K562 (cell line): ENCODE measurements around the gene SNRPF. TPM values are rescaled to one million over a fixed set of nuclear protein-coding genes. Genes with fewer than 3 reads are reported as not detected.

Experiments used
- ATAC-seq: fragments of 200-7000 bp; cut with Tn5 transposase; 3 replicates; pipeline ENCODE4 v1.9.1; 2020; ENCODE audit warnings: moderate library complexity
- BruUV-seq: library from RNA; stranded (reverse); fragments of 400-500 nt; replicated peaks from 2 replicates; lab custom pipeline; 2021; lab: Mats Ljungman, UMichigan
- CTCF ChIA-PET: fragments of 300-600 bp; formaldehyde crosslinking; extraction: SDS; loops from one replicate; lab custom pipeline; 2021; ENCODE audit warnings: low intra/inter-chr PET ratio; lab: Yijun Ruan, JAX
- POLR2A ChIA-PET: fragments of 300-600, 350-650 bp; sonication (Branson Sonifier 250); formaldehyde crosslinking; extraction: SDS; loops from one replicate; lab custom pipeline; 2021; ENCODE audit warnings: antibody characterized with exemption, inconsistent platforms; lab: Yijun Ruan, JAX
- DNase-seq, 4 experiments: peaks; one replicate each; pipeline versions ENCODE4 v3.0.0 to v3.0.0-alpha.2; 2011 to 2018; ENCODE audit warnings: low spot score in 3 of 4, mixed read lengths in 3 of 4; ENCODE audit errors: extremely low read depth in 1 of 4
- FAIRE-seq: peaks from 2 replicates; lab custom pipeline; 2011; peaks lifted over from hg19 to GRCh38; lab: Jason Lieb, UNC
- H2AFZ ChIP-seq: 2 replicates; pipeline ENCODE4 v1.6.0; 2011; ENCODE audit warnings: low read depth, low read length, control low read depth, inconsistent platforms
- H3K27ac ChIP-seq: fragments of 200-600 bp; 3 replicates; pipeline ENCODE4 v1.8.0; 2011; ENCODE audit warnings: low read depth, mild to moderate bottlenecking, control low read depth, inconsistent platforms, low read length, moderate library complexity, mixed read lengths; ENCODE audit errors: extremely low read depth
- H3K27me3 ChIP-seq, 2 experiments: fragments of 300-600 bp in 1 of 2; 2 replicates in 1 of 2; 3 replicates in 1 of 2; pipeline versions ENCODE4 v1.6.0 to v1.8.0; 2011; ENCODE audit warnings: inconsistent platforms in 2 of 2, low read length in 2 of 2, mild to moderate bottlenecking in 1 of 2, mixed read lengths in 1 of 2, moderate library complexity in 1 of 2; ENCODE audit not compliant: control insufficient read depth in 2 of 2, insufficient read depth in 2 of 2
- H3K36me3 ChIP-seq: fragments of 300-600 bp; 3 replicates; pipeline ENCODE4 v1.8.0; 2011; ENCODE audit warnings: mild to moderate bottlenecking, low read length, inconsistent platforms; ENCODE audit not compliant: control insufficient read depth, insufficient read depth
- H3K4me1 ChIP-seq, 2 experiments: fragments of 200-600 bp in 1 of 2; replicated peaks in 1 of 2; 2 replicates in 1 of 2; 3 replicates in 1 of 2; pipeline versions ENCODE4 v1.5.1 to v1.8.0; 2011; ENCODE audit warnings: inconsistent platforms in 2 of 2, low read length in 2 of 2, mild to moderate bottlenecking in 1 of 2, mixed read lengths in 1 of 2, moderate library complexity in 1 of 2; ENCODE audit not compliant: control insufficient read depth in 2 of 2, insufficient read depth in 2 of 2
- H3K4me2 ChIP-seq: 2 replicates; pipeline ENCODE4 v1.6.1; 2011; ENCODE audit warnings: low read length, control low read depth, inconsistent platforms, mixed read lengths; ENCODE audit not compliant: insufficient read depth
- H3K4me3 ChIP-seq: fragments of 200-600 bp; sonication (generic), shearing (Covaris generic); 2 replicates; pipeline ENCODE4 v1.5.1; 2016; ENCODE audit warnings: control low read depth, inconsistent platforms
- H3K79me2 ChIP-seq: fragments of 200-600 bp; 3 replicates; pipeline ENCODE4 v1.8.0; 2011; ENCODE audit warnings: low read length, inconsistent platforms; ENCODE audit not compliant: control insufficient read depth, insufficient read depth
- H3K9ac ChIP-seq, 2 experiments: 2 replicates each; pipeline versions ENCODE4 v1.6.0 to v1.6.1; 2011; ENCODE audit warnings: low read depth in 2 of 2, low read length in 2 of 2, control low read depth in 1 of 2, inconsistent platforms in 1 of 2, mild to moderate bottlenecking in 1 of 2, mixed read lengths in 1 of 2; ENCODE audit not compliant: insufficient read depth in 1 of 2
- H3K9me1 ChIP-seq: one replicate; pipeline ENCODE4 v1.6.0; 2011; ENCODE audit warnings: inconsistent platforms, mild to moderate bottlenecking, low read length, moderate library complexity; ENCODE audit not compliant: control insufficient read depth, insufficient read depth
- H3K9me3 ChIP-seq: replicated peaks from 2 replicates; pipeline ENCODE4 v1.5.1; 2011; ENCODE audit warnings: low read depth, low read length, inconsistent platforms; ENCODE audit not compliant: control insufficient read depth, insufficient read depth
- H4K20me1 ChIP-seq: replicated peaks from 2 replicates; pipeline ENCODE4 v1.6.1; 2011; ENCODE audit warnings: low read length, inconsistent platforms, mixed read lengths; ENCODE audit not compliant: control insufficient read depth, insufficient read depth
- CREB5 ChIP-seq: fragments of 250-450 bp; sonication (Bioruptor Pico); IDR thresholded peaks from 2 replicates; pipeline ENCODE4 v1.5.0; 2020; ENCODE audit warnings: mild to moderate bottlenecking
- DEAF1 ChIP-seq: fragments of 450-650 bp; formaldehyde crosslinking; IDR thresholded peaks from 2 replicates; pipeline ENCODE4 v1.4.0; 2020; ENCODE audit warnings: mild to moderate bottlenecking, moderate library complexity
- E2F5 ChIP-seq: sonication (generic); formaldehyde crosslinking; IDR thresholded peaks from 2 replicates; pipeline ENCODE4 v1.8.0; 2022; ENCODE audit warnings: mild to moderate bottlenecking, missing genetic modification reagents
- GABPB1 ChIP-seq: sonication (generic); formaldehyde crosslinking; IDR thresholded peaks from 2 replicates; pipeline ENCODE4 v1.8.0; 2022; ENCODE audit warnings: mild to moderate bottlenecking, missing genetic modification reagents
- MED1 ChIP-seq: sonication (generic); formaldehyde crosslinking; IDR thresholded peaks from 2 replicates; pipeline ENCODE4 v1.8.1; 2023; ENCODE audit warnings: missing genetic modification reagents, borderline replicate concordance
- NFE2 ChIP-seq: IDR thresholded peaks from 2 replicates; pipeline ENCODE4 v1.6.1; 2014; ENCODE audit warnings: antibody characterized with exemption, low read depth
- NFRKB ChIP-seq: fragments of 450-650 bp; IDR thresholded peaks from 2 replicates; pipeline ENCODE4 v1.6.1; 2016; ENCODE audit warnings: low read depth
- NFXL1 ChIP-seq: fragments of 450-650 bp; formaldehyde crosslinking; IDR thresholded peaks from 2 replicates; pipeline ENCODE4 v1.4.0; 2021; ENCODE audit warnings: mild to moderate bottlenecking
- RAD51 ChIP-seq: fragments of 450-650 bp; IDR thresholded peaks from 2 replicates; pipeline ENCODE4 v1.7.1; 2016; ENCODE audit warnings: low read depth, mild to moderate bottlenecking, borderline replicate concordance
- RB1 ChIP-seq: fragments of 450-650 bp; IDR thresholded peaks from 2 replicates; pipeline ENCODE4 v1.6.1; 2017; ENCODE audit warnings: low read depth, mild to moderate bottlenecking
- RHOXF2B ChIP-seq: fragments of 250-450 bp; sonication (Bioruptor Pico); conservative IDR thresholded peaks from 2 replicates; pipeline ENCODE4 v1.5.1; 2021
- TAF15 ChIP-seq: fragments of 200-400 bp; formaldehyde crosslinking; IDR thresholded peaks from 2 replicates; pipeline ENCODE4 v1.6.1; 2017; ENCODE audit warnings: mild to moderate bottlenecking, low read depth, low read length, moderate library complexity
- TCF7 ChIP-seq: sonication (generic); IDR thresholded peaks from 2 replicates; pipeline ENCODE4 v1.6.1; 2016; ENCODE audit warnings: antibody characterized with exemption, borderline replicate concordance
- ZNF75A ChIP-seq: fragments of 450-650 bp; formaldehyde crosslinking; IDR thresholded peaks from 2 replicates; pipeline ENCODE4 v1.4.0; 2020; ENCODE audit warnings: mild to moderate bottlenecking
- WGBS: fragments of 100-300 bp; shearing (Covaris generic); methylation state at CpG from one replicate; pipeline ENCODE4 v1.1.6; 2016; ENCODE audit warnings: low coverage, mixed read lengths; ENCODE audit not compliant: insufficient coverage; ENCODE audit errors: missing lambda C conversion rate; 5-methylcytosine and 5-hydroxymethylcytosine counted together
- in situ Hi-C: fragments of 300-500 bp; cut with MboI; formaldehyde crosslinking; loops from 4 replicates; pipeline ENCODE4 v1.15.0; 2018; ENCODE audit warnings: inconsistent platforms, mixed read lengths
- intact Hi-C: fragments of 100-400 bp; cut with micrococcal nuclease; formaldehyde crosslinking; loops from 2 replicates; pipeline ENCODE4 v1.14.2; 2022
- polyA plus RNA-seq, 8 experiments: library from polyadenylated mRNA; depleted of rRNA in 4 of 8; stranded (reverse) in 5 of 8; unstranded in 3 of 8; fragments of >200 nt; fragmentation: Nextera tagmentation in 2 of 8; fragmentation: Illumina TruSeq in 1 of 8; extraction: Ambion mirVana in 2 of 8; extraction: Trizol in 1 of 8; gene quantifications; 2 replicates each; pipeline versions ENCODE4 v1.2.1 to v1.2.3, GENCODE V29; 2011 to 2014; ENCODE audit warnings: inconsistent platforms in 1 of 8, missing spikeins in 1 of 8
- total RNA-seq, 7 experiments: library from RNA; depleted of rRNA in 6 of 7; stranded (reverse); fragments of >200 nt in 6 of 7; fragmentation: Illumina TruSeq in 2 of 7; extraction: Trizol in 2 of 7; gene quantifications; 2 replicates each; pipeline versions ENCODE4 v1.2.1 to v1.2.3, GENCODE V29; 2011 to 2021; ENCODE audit warnings: low replicate concordance in 1 of 7
- TF ChIP-seq, protein P1 (sequence below): sonication (generic); formaldehyde crosslinking; IDR thresholded peaks from 2 replicates; pipeline ENCODE4 v1.8.0; 2022; ENCODE audit warnings: missing genetic modification reagents, mild to moderate bottlenecking, borderline replicate concordance

The SNRPF gene
- total and polyA plus RNA-seq, 9 of the 15 experiments (the other 6 are each of a cell fraction or from before 2014, with no cell fraction given), result 37.9 to 205 (median 93.6) TPM

DNA sequence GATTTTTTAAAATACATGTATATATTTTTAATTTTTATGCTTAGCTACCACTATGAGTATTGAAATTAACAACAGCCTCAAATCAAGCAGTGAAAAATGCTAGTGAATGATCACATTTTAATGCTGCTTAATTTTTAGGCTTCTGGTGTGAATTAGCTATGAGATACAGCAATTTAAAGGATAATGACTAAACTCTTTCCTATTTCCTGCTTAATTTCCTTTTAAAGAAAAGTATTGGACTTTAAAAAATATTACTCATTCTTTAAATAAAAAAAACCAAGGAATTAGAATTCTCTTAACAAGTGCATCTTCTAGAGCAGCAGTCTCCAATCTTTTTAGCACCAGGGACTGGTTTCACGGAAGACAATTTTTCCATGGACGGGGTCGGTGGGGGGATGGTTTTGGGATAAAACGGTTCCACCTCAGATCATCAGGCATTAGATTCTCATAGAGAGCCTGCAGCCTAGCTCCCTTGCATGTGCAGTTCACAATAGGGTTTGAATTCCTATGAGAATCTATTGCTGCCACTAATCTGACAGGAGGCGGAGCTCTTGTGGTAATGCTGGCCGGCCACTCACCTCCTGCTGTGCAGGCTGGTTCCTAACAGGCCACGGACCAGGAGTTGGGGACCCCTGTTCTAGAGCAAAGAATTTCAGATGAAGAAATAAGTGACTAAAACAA is 49.6 kb upstream of the SNRPF start (continued):
- TF ChIP-seq MED1 (CRISPR knock-in tag) (no peak), GABPB1 (no peak), E2F5 (CRISPR knock-in tag) (no peak), CREB5 (no peak)
- TF ChIP-seq, all 486 proteins: peak for 0

GRCh38 chr12:95810411-95810810 is 48.3 kb upstream of the SNRPF start:
- Histone ChIP-seq H3K9me3 (no peaks in the 10 kb centered on the region), H3K4me2 (no peak overlapping the region), H3K27me3 (peaks cover 0 to 8% of the 10 kb centered on the region in 2 experiments; a peak in 2 of 5 replicates), H3K9me1 (no peaks in the 10 kb centered on the region), H3K79me2 (no peaks in the 10 kb centered on the region), H3K27ac (no peak overlapping the region), H3K4me3 (no peak overlapping the region), H3K4me1 (no peaks in the 10 kb centered on the region), H2AFZ (no peak overlapping the region), H3K36me3 (no peaks in the 10 kb centered on the region), H4K20me1 (no peaks in the 10 kb centered on the region), H3K9ac (no peak overlapping the region)
- CTCF ChIA-PET, result no interaction called here
- ATAC-seq (no peak), FAIRE-seq (no peak), DNase-seq (no peak)
- POLR2A ChIA-PET, result no interaction called here
- in situ Hi-C loops, result loop anchor here (10.0 kb wide), 1 partner anchor 186 kb away; no protein-coding TSS in a partner anchor
- no TSS peak for BruUV-seq
- intact Hi-C loops, result no loop called here
- WGBS, result 6% methylated on average over 1 of the region's 2 CpGs
- no peak for TF ChIP-seq DEAF1 (CRISPR knock-in tag)
- no peak for TF ChIP-seq ZNF75A (CRISPR knock-in tag)
- no peak for TF ChIP-seq NFXL1 (CRISPR knock-in tag)
- no peak for TF ChIP-seq RAD51
- TF ChIP-seq RB1, result no peak
- TF ChIP-seq, protein P1, sequence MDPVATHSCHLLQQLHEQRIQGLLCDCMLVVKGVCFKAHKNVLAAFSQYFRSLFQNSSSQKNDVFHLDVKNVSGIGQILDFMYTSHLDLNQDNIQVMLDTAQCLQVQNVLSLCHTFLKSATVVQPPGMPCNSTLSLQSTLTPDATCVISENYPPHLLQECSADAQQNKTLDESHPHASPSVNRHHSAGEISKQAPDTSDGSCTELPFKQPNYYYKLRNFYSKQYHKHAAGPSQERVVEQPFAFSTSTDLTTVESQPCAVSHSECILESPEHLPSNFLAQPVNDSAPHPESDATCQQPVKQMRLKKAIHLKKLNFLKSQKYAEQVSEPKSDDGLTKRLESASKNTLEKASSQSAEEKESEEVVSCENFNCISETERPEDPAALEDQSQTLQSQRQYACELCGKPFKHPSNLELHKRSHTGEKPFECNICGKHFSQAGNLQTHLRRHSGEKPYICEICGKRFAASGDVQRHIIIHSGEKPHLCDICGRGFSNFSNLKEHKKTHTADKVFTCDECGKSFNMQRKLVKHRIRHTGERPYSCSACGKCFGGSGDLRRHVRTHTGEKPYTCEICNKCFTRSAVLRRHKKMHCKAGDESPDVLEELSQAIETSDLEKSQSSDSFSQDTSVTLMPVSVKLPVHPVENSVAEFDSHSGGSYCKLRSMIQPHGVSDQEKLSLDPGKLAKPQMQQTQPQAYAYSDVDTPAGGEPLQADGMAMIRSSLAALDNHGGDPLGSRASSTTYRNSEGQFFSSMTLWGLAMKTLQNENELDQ (CRISPR knock-in tag), result no peak
- no peak for TF ChIP-seq TAF15
- no peak for TF ChIP-seq NFE2
- no peak for TF ChIP-seq TCF7
- no peak for TF ChIP-seq RHOXF2B (CRISPR knock-in tag)
- TF ChIP-seq NFRKB, result no peak
